Measurements from ENCODE around the gene ERH.
A peak's percentile ranks its signal among the peaks of the same experiment; 100 is the strongest.

ERH gene

DNA sequence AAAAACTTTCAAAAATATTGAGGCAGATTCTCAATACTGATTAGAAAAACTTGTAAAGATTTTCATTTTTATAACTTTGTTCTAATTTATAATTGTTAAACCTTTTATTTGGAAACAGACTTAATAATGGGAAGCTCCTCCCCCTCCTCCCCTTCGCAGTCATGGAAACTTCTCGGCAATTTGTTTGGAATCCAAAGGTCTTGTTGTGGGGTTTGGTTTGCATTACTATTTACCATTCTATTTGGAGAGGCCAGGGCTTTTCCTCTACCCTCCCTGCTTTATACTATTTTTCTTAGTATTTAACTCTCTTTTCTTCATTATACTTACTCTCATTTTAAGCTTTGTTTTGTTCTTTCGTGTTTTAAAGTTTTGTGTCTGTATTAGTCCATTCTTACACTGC is 6.4 kb upstream of the ERH start:
- H3K36me3 Mint-ChIP-seq (ENCODE audit: low read depth), result peaks cover 17% of the 10 kb centered on the region
- H3K4me3 Mint-ChIP-seq, result no peak overlapping the region
- no peak overlapping the region for H3K27ac Mint-ChIP-seq
- no peaks in the 10 kb centered on the region for H3K27me3 Mint-ChIP-seq (ENCODE audit: low read depth)
- TF ChIP-seq, protein P1, sequence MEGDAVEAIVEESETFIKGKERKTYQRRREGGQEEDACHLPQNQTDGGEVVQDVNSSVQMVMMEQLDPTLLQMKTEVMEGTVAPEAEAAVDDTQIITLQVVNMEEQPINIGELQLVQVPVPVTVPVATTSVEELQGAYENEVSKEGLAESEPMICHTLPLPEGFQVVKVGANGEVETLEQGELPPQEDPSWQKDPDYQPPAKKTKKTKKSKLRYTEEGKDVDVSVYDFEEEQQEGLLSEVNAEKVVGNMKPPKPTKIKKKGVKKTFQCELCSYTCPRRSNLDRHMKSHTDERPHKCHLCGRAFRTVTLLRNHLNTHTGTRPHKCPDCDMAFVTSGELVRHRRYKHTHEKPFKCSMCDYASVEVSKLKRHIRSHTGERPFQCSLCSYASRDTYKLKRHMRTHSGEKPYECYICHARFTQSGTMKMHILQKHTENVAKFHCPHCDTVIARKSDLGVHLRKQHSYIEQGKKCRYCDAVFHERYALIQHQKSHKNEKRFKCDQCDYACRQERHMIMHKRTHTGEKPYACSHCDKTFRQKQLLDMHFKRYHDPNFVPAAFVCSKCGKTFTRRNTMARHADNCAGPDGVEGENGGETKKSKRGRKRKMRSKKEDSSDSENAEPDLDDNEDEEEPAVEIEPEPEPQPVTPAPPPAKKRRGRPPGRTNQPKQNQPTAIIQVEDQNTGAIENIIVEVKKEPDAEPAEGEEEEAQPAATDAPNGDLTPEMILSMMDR (IDR thresholded peaks at IDR 0.05; ENCODE audit: unreplicated experiment in 3 of 3), result no peak
- peaks cover 31% of the 10 kb centered on the region for H3K4me1 Mint-ChIP-seq
- no peaks in the 10 kb centered on the region for H3K9me3 Mint-ChIP-seq

GRCh38 chr14:69401841-69402240 is 3.7 kb upstream of the ERH start:
- Mint-ChIP-seq H3K9me3 (no peaks in the 10 kb centered on the region), H3K36me3 (ENCODE audit: low read depth) (peaks cover 17% of the 10 kb centered on the region), H3K4me3 (peak overlapping the region in 2 of 3 experiments; percentile 37 to 43), H3K4me1 (peaks cover 41% of the 10 kb centered on the region), H3K27me3 (ENCODE audit: low read depth) (no peaks in the 10 kb centered on the region), H3K27ac (no peak overlapping the region)
- TF ChIP-seq, protein P1 (IDR thresholded peaks at IDR 0.05; ENCODE audit: unreplicated experiment in 3 of 3), result no peak

DNA sequence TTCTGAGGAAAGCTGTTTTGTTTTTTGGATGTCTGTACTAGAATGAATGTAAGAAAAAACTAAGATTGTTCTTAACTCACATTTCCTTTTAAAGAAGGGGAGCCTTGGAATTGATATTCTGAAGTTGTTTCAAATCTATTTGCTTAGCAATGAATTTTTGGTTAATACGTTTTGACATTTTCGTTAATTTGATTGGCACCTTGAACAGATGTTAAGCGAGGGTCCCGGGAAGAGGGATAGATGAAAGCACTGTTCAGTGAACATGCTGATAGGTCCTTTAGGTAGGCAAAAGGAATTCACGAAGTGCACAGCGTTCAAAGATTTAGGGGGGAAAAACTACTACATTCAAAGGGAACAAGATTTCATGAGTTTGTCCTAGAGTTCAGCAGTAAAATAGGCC is 2.1 kb upstream of the ERH start:
- H3K4me1 Mint-ChIP-seq, result peaks cover 56% of the 10 kb centered on the region
- H3K27me3 Mint-ChIP-seq (ENCODE audit: low read depth), result no peaks in the 10 kb centered on the region
- TF ChIP-seq, protein P1 (IDR thresholded peaks at IDR 0.05; ENCODE audit: unreplicated experiment in 3 of 3), result no peak
- no peak overlapping the region for H3K27ac Mint-ChIP-seq
- peak overlapping the region; percentile 90 to 96 (median 94) for H3K4me3 Mint-ChIP-seq
- no peaks in the 10 kb centered on the region for H3K9me3 Mint-ChIP-seq
- H3K36me3 Mint-ChIP-seq (ENCODE audit: low read depth), result peaks cover 28% of the 10 kb centered on the region

DNA sequence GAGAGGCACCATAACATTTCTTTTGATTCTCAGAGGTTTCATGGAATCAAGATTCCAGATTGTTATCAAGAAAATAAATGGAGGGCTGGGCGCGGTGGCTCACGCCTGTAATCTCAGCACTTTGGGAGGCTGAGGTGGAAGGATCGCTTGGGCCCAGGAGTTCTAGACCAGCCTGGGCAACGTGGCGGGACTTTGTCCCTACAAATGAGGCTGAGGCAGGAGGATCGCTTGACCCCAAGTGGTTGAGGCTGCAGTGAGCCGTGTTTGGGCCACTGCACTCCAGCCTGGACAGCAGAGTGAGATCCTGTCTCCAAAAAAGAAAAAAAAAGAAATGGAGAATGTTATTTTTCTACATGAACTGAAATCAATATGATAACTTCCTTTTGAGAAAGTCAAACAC is 1.7 kb upstream of the ERH start:
- H3K9me3 Mint-ChIP-seq, result no peaks in the 10 kb centered on the region
- TF ChIP-seq, protein P1 (IDR thresholded peaks at IDR 0.05; ENCODE audit: unreplicated experiment in 3 of 3), result no peak
- peaks cover 56% of the 10 kb centered on the region for H3K4me1 Mint-ChIP-seq
- peak overlapping the region; percentile 90 to 96 (median 94) for H3K4me3 Mint-ChIP-seq
- H3K36me3 Mint-ChIP-seq (ENCODE audit: low read depth), result peaks cover 30% of the 10 kb centered on the region
- H3K27me3 Mint-ChIP-seq (ENCODE audit: low read depth), result no peaks in the 10 kb centered on the region
- H3K27ac Mint-ChIP-seq, result peak overlapping the region in 1 of 3 experiments; percentile 99

DNA sequence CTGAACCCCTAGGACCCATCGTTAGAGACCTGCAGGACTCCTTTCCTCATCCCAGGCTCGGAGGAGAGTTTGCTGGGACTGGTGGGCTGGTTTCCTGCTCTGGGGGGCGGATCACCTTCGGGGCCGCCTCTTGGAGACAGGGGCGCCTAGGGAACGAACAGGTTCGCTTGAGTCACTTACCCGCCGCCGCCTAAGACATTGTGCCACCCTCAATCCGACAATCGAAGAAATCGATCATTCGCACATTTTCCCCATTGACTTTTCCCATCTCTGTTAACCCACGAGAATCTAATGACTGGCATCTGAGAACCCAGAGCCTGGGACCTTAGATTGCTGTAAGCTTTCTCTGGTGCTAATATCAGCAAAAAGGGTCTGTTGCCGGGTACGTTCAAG is 715 bp upstream of the ERH start:
- TF ChIP-seq, protein P1 (IDR thresholded peaks at IDR 0.05; ENCODE audit: unreplicated experiment in 3 of 3), result no peak
- Mint-ChIP-seq H3K4me3 (peak overlapping the region; percentile 90 to 96 (median 94)), H3K4me1 (peaks cover 56% of the 10 kb centered on the region), H3K36me3 (ENCODE audit: low read depth) (peaks cover 28% of the 10 kb centered on the region), H3K9me3 (no peaks in the 10 kb centered on the region), H3K27me3 (ENCODE audit: low read depth) (no peaks in the 10 kb centered on the region), H3K27ac (peak overlapping the region; percentile 99 to 100 (median 100))

DNA sequence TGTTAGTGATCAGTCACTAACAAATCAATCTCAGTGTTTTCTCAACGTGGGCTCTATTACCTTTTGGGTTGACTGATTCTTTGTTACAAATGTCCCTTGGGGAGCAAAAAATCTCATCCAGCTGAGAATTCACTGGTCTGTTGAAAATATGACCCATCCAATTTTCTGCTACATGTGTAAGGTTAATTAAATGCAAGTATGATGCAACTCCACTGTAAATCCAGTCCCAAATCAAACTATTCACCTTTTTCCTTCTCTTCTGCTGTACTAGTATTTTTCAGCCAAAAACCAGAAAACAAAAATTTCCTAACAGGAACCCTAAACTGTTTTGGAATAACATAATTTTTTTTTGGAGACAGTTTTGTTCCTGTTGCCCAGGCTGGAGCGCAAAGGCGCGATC is 2.2 kb downstream of the ERH start:
- H3K27ac Mint-ChIP-seq, result no peak overlapping the region
- no peaks in the 10 kb centered on the region for H3K27me3 Mint-ChIP-seq (ENCODE audit: low read depth)
- H3K4me1 Mint-ChIP-seq, result peaks cover 50% of the 10 kb centered on the region
- no peaks in the 10 kb centered on the region for H3K9me3 Mint-ChIP-seq
- TF ChIP-seq, protein P1 (IDR thresholded peaks at IDR 0.05; ENCODE audit: unreplicated experiment in 3 of 3), result no peak
- peaks cover 56% of the 10 kb centered on the region for H3K36me3 Mint-ChIP-seq (ENCODE audit: low read depth)
- H3K4me3 Mint-ChIP-seq, result peak overlapping the region; percentile 21 to 75 (median 69)
